Testis (tissue), 2 donors: Measurements from ENCODE around the gene OTOP2.

Experiments used
- POLR2A ChIP-seq: fragments of 450-650 bp; IDR thresholded peaks from one replicate; pipeline ENCODE4 v1.6.1; 2017; ENCODE audit warnings: antibody characterized with exemption, mild to moderate bottlenecking, moderate library complexity
- TF ChIP-seq, protein P1 (sequence below), 3 experiments: fragments of 450-650 bp in 2 of 3; fragments of 200-600 bp in 1 of 3; sonication (generic) in 1 of 3; IDR thresholded peaks; one replicate each; pipeline ENCODE4 v1.5.1; 2016 to 2019; ENCODE audit warnings: antibody characterized with exemption in 3 of 3, mild to moderate bottlenecking in 2 of 3, moderate library complexity in 1 of 3

DNA sequence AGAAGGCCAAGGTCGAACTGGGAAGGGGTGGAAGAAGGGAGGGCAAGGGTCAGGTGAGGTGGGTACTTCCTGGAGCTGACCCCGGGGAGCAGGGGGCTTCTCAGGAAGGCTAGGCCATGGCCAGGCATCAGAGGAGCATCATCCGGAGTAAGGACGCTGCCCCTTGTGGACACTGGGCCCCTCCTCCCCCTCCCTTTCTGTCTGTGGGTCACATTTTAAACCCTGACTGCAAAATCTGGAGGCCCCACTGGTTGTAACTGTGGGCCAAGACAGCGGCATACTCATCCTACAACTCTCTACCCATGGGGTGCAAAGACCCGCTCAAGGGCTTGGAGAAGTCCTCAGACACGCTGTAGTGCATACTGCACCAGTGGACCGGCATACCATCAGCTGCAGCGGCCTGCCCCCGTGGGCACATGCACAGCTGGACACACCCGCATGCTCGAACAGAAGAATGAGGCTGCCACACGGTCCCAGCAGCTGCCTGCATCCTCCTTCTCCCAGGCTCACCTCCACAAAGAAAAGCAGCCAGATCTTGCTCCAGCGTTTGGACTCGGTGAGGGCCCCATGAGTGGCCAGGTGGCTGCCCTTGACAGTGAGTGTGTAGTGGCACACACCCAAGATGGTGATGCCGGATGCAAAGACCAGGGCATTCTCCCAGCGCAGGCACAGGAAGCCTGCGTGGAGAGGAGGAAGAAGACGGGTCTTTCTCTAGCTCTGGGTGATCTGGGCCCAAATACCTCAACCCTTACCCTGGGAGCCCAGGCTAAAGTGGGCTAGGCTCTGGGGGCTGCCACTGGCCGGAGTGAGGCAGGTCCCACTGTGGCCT lies 31.8 kb upstream of the OTOP2 start:
- no peak for TF ChIP-seq POLR2A
- TF ChIP-seq, protein P1, sequence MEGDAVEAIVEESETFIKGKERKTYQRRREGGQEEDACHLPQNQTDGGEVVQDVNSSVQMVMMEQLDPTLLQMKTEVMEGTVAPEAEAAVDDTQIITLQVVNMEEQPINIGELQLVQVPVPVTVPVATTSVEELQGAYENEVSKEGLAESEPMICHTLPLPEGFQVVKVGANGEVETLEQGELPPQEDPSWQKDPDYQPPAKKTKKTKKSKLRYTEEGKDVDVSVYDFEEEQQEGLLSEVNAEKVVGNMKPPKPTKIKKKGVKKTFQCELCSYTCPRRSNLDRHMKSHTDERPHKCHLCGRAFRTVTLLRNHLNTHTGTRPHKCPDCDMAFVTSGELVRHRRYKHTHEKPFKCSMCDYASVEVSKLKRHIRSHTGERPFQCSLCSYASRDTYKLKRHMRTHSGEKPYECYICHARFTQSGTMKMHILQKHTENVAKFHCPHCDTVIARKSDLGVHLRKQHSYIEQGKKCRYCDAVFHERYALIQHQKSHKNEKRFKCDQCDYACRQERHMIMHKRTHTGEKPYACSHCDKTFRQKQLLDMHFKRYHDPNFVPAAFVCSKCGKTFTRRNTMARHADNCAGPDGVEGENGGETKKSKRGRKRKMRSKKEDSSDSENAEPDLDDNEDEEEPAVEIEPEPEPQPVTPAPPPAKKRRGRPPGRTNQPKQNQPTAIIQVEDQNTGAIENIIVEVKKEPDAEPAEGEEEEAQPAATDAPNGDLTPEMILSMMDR (IDR thresholded peaks at IDR 0.05), result no peak
